GM12801 (cell line): ENCODE measurements around the gene AGBL4.

ENCODE experiments used
- TF ChIP-seq, protein P1 (sequence below): IDR thresholded peaks from one replicate; pipeline ENCODE4 v1.5.1; 2011; ENCODE audit warnings: control low read depth; ENCODE audit not compliant: insufficient read length; ENCODE audit errors: extremely low read depth

Gene AGBL4

DNA sequence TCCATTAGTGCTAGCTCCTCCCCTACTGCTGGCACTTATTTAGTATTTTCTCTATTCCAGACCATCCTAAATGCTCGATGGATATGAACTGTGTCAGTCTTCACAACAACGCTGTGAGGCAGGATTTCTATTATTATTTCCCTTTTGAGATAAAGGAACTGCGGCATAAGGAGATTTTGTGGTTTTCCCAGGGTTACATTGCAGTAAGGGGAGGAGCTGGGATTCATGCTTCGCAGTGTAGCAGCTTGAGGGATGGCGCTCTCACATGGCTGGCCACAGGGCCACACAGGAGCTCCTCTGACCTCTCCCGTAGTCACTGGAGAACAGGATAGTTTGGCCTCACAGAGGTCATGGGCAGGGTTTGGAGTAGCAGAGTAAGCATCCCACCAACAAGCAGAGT lies 1364.0 kb downstream of the AGBL4 start:
- TF ChIP-seq, protein P1, sequence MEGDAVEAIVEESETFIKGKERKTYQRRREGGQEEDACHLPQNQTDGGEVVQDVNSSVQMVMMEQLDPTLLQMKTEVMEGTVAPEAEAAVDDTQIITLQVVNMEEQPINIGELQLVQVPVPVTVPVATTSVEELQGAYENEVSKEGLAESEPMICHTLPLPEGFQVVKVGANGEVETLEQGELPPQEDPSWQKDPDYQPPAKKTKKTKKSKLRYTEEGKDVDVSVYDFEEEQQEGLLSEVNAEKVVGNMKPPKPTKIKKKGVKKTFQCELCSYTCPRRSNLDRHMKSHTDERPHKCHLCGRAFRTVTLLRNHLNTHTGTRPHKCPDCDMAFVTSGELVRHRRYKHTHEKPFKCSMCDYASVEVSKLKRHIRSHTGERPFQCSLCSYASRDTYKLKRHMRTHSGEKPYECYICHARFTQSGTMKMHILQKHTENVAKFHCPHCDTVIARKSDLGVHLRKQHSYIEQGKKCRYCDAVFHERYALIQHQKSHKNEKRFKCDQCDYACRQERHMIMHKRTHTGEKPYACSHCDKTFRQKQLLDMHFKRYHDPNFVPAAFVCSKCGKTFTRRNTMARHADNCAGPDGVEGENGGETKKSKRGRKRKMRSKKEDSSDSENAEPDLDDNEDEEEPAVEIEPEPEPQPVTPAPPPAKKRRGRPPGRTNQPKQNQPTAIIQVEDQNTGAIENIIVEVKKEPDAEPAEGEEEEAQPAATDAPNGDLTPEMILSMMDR, result no peak

DNA sequence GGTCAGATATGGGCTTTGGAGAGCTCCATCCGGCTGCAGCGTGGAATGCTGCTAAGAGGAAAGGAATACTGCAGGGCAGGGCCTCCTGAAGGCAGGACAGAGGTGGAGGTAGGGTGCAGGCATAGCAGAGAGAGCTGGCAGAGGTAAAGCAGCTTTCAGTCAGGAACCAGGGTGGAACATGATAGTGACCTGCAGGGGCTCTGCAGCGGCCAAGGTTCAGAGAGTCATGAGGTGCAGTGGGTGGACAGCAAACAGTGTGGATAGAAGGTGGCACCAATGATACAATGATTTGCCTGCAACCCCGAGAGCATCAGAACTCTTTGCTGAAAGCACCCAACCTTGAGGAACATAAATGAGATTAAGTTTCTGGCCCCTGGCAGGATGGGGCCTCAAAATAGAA lies 1366.3 kb downstream of the AGBL4 start:
- TF ChIP-seq, protein P1, result no peak

DNA sequence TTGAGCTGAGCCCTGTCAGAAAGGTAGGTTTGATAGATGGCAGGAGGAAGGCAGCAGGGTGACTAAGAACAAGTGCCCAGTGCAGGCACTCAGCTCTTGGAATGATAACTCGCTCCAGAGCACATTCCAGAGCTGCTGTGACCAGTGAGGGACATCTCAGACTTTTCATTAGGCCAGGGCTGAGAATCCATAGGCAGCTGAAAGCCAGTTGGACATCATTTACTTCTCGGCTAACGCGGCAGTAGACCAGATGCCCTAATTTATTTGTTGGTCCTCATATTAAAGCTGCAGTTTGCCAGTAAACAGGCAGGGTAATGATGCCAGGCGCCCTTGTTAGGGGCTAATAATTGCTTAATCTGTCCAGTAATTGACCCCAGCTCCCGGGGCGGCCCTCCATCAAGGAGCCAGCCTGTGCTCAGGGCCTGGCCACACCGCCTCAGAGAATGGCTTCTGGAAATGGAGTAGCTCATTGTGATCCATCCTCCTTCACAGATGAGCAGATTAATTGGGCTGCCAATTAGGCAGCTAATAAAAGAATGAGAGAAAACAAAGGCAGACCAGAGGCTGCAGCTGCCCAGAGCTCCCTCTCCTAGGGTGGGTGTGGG lies 1369.0 kb downstream of the AGBL4 start:
- TF ChIP-seq, protein P1, result no peak

DNA sequence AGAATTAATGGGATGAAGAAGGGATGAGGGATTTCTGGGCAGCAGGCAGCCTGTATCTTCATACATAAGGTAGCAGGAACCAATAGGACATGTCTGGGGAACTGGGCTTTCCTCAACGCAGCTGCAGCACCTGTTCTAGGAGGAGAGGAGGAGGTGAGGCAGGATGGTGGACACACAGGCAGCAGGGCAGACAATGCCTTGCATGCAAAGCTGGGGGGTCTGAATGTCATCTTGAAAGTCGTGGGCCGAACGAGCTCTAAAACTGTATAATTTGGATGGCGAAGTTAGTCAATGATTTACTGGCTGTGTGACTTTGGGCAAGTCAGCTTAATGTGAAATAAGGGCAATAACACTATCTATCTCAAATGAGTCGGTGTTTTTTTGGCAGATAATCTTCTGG lies 1371.4 kb downstream of the AGBL4 start:
- TF ChIP-seq, protein P1, result no peak

DNA sequence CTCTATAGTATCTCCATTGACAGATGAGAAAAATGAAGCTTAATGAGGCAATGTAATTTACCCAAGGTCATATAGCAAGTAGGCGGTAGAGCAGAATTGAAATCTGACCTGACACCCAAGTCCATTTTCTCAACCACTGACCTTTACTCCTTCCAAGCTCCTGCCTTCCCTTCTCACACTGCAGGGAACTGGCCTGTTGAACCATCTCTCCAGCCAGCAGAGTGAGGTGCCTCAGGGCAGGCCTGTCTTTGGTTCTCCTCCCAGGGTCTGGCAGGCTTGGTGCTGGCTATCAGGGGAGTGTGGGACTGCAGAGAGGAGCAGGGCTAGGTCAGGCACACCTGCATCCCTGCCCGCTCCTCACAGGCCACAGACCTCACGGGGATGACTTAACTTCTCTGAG lies 1373.9 kb downstream of the AGBL4 start:
- TF ChIP-seq, protein P1, result no peak

DNA sequence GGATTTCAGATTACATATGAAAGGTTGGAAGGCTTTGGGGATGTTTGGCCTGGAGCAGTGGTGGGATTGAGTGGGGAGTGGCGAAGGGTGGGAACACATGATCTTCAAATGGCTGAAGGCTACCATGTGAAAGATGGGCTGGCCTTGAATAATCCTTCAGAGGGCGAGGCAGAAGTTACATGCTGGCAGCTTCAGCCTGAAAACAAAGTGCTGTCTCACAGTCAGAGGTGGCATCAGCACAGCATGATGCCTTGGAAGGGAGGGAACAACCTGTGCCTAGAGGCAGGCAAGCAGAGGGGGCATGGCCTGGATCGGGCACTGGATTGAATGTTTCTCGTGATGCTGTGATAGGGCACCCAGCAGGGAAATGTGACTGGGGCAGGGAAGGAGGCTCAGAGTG lies 1377.9 kb downstream of the AGBL4 start:
- TF ChIP-seq, protein P1, result no peak

DNA sequence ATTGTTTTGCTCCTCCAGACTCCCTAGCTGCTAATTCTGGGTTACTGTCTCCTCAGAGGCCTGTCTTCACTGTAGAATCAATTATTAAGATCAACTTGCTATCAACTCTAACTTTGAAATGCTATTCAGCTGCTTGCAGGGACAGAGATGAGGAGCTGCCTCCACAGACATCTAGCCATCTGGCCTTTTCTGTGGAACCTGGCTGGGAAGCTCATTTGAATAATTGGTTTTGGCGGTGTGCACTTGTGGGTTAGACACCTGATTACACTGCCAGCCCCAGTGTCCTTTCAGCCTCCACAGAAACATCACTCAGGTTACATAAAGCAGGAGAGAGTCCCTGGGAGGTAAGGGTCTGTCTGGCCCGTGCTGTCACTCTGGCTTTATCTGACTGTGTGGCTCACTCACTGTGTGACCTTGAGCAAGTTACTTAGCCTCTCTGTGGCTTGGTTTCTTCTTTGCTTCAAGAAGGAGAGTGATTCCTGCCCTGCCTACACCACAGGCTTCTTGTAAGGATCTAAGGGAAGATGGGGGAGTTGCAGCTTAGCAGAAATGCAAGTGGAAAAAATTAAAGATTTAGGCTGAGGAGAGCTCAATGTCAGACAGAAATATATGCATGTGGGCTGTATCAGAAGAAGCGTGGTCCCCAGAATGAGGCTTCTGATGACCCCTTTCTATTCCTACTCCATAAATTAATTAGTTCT lies 1378.7 kb downstream of the AGBL4 start:
- TF ChIP-seq, protein P1, result no peak
